Measurements from ENCODE around the gene ZSWIM9.

ZSWIM9 gene

GRCh38 chr19:48190288-48190884 is 19.9 kb downstream of the ZSWIM9 start (continued):
- no peak for TF ChIP-seq HIC1 (tag by site-specific recombination; IDR thresholded peaks at IDR 0.05)

GRCh38 chr19:48190885-48191284 is 20.4 kb downstream of the ZSWIM9 start:
- Histone ChIP-seq H3K4me1 (ENCODE audit: control insufficient read depth, insufficient read depth, low read length) (no peaks in the 10 kb centered on the region), H3K9me3 (ENCODE audit: control insufficient read depth, insufficient read depth, low read depth, low read length) (no peaks in the 10 kb centered on the region), H3K27ac (ENCODE audit: extremely low read depth, low read depth, low read length) (no peak overlapping the region), H3K4me3 (ENCODE audit: low read depth, low read length) (no peak overlapping the region), H3K36me3 (ENCODE audit: control insufficient read depth in 2 of 2, insufficient read depth in 1 of 2, low read length in 2 of 2) (peaks cover 25 to 26% of the 10 kb centered on the region in 2 experiments; a peak in 2 of 3 replicates)
- TF ChIP-seq KLF7 (tag by site-specific recombination; IDR thresholded peaks at IDR 0.05; ENCODE audit: borderline replicate concordance) (no peak), PBX3 (CRISPR knock-in tag; IDR thresholded peaks at IDR 0.05) (no peak), GFI1B (tag by site-specific recombination; IDR thresholded peaks at IDR 0.05) (no peak), KLF16 (tag by site-specific recombination; IDR thresholded peaks at IDR 0.05) (no peak), ZNF169 (tag by site-specific recombination; IDR thresholded peaks at IDR 0.05) (no peak), ZNF514 (tag by site-specific recombination; IDR thresholded peaks at IDR 0.05) (no peak), OSR2 (tag by site-specific recombination; IDR thresholded peaks at IDR 0.05) (no peak), ZBTB6 (tag by site-specific recombination; IDR thresholded peaks at IDR 0.05) (no peak), ZNF10 (tag by site-specific recombination; IDR thresholded peaks at IDR 0.05) (no peak), ZNF398 (tag by site-specific recombination; IDR thresholded peaks at IDR 0.05) (no peak), SALL2 (tag by site-specific recombination; IDR thresholded peaks at IDR 0.05; ENCODE audit: borderline replicate concordance) (0 out of 2 replicates have a peak, but pooled peaks have one; percentile 27), ZSCAN18 (tag by site-specific recombination; IDR thresholded peaks at IDR 0.05) (peak; percentile 62; the same call in 1 of the 2 replicates), WT1 (tag by site-specific recombination; IDR thresholded peaks at IDR 0.05) (no peak), ZNF792 (tag by site-specific recombination; IDR thresholded peaks at IDR 0.05) (no peak), ZNF292 (tag by site-specific recombination; IDR thresholded peaks at IDR 0.05; ENCODE audit: borderline replicate concordance, low read depth) (no peak), ZNF645 (tag by site-specific recombination; IDR thresholded peaks at IDR 0.05) (no peak), KLF10 (tag by site-specific recombination; IDR thresholded peaks at IDR 0.05) (no peak), ZSCAN4 (tag by site-specific recombination; IDR thresholded peaks at IDR 0.05) (peak; percentile 75), ZNF114 (tag by site-specific recombination; IDR thresholded peaks at IDR 0.05) (no peak), EGR2 (tag by site-specific recombination; IDR thresholded peaks at IDR 0.05; ENCODE audit: low read depth) (no peak), ZBTB17 (tag by site-specific recombination; IDR thresholded peaks at IDR 0.05) (no peak), KLF1 (tag by site-specific recombination; IDR thresholded peaks at IDR 0.05) (no peak)
- ChIA-PET POLR2A (interaction anchor here (0.6 to 3.9 kb wide), 3 partner anchors 12 to 130 kb away, joined by 3 to 25 read pairs (median 4); no protein-coding TSS in a partner anchor), CTCF (interaction anchor here (1.2 to 1.6 kb wide), 3 partner anchors 12 to 88 kb away, joined by 5 to 6 read pairs (median 5); no protein-coding TSS in a partner anchor)

Measured in HEK293 (cell line).